GM12878 (cell line): ENCODE measurements around the gene UNC13D. TPM values are rescaled to one million over a fixed set of nuclear protein-coding genes. Genes with fewer than 3 reads are reported as not detected.

Experiments
- ATAC-seq: fragments of 200-7000 bp; cut with Tn5 transposase; 3 replicates; pipeline ENCODE4 v1.9.1; 2020; ENCODE audit warnings: mild to moderate bottlenecking, moderate library complexity
- BruUV-seq: library from RNA; stranded (reverse); fragments of 400-500 nt; replicated peaks from 2 replicates; lab custom pipeline; 2021; lab: Mats Ljungman, UMichigan
- CTCF ChIA-PET: fragments of 300-600 bp; sonication (Branson Sonifier 250); formaldehyde crosslinking; extraction: SDS; loops from one replicate; lab custom pipeline; 2021; ENCODE audit warnings: inconsistent platforms; lab: Yijun Ruan, JAX
- POLR2A ChIA-PET: fragments of 350-600 bp; formaldehyde crosslinking; extraction: SDS; loops from one replicate; lab custom pipeline; 2021; ENCODE audit warnings: inconsistent platforms; lab: Charles Lee
- RAD21 ChIA-PET: fragments of 300-600 bp; sonication (Branson Sonifier 250); formaldehyde crosslinking; loops from one replicate; lab custom pipeline; 2023; ENCODE audit warnings: antibody characterized with exemption; ENCODE audit not compliant: unreplicated experiment; lab: Charles Lee
- SMC1A ChIA-PET: fragments of 300-600 bp; sonication (Branson Sonifier 250); formaldehyde crosslinking; loops from one replicate; lab custom pipeline; 2023; ENCODE audit not compliant: unreplicated experiment, uncharacterized antibody; lab: Charles Lee
- DNase-seq: peaks from one replicate; pipeline ENCODE4 v3.0.0-alpha.2; 2011; ENCODE audit warnings: low read depth, low spot score
- FAIRE-seq: peaks from 3 replicates; lab custom pipeline; 2011; peaks lifted over from hg19 to GRCh38; lab: Jason Lieb, UNC
- H2AFZ ChIP-seq: 2 replicates; pipeline ENCODE4 v1.6.0; 2011; ENCODE audit warnings: low read depth, low read length, control low read depth; ENCODE audit not compliant: control insufficient read depth
- H3K27ac ChIP-seq: 2 replicates; pipeline ENCODE4 v1.5.1; 2011; ENCODE audit warnings: control low read depth; ENCODE audit not compliant: control insufficient read depth, insufficient read depth
- H3K27me3 ChIP-seq, 2 experiments: replicated peaks in 1 of 2; 2 replicates each; pipeline versions ENCODE4 v1.6.0 to v1.6.1; 2011; ENCODE audit warnings: low read length in 1 of 2; ENCODE audit not compliant: control insufficient read depth in 2 of 2, insufficient read depth in 2 of 2
- H3K36me3 ChIP-seq, 2 experiments: 2 replicates each; pipeline ENCODE4 v1.5.1; 2011; ENCODE audit warnings: low read length in 1 of 2; ENCODE audit not compliant: control insufficient read depth in 2 of 2, insufficient read depth in 2 of 2
- H3K4me1 ChIP-seq: 2 replicates; pipeline ENCODE4 v1.6.1; 2011; ENCODE audit warnings: mild to moderate bottlenecking, low read length, moderate library complexity, mixed read lengths; ENCODE audit not compliant: control insufficient read depth, insufficient read depth
- H3K4me2 ChIP-seq: 2 replicates; pipeline ENCODE4 v1.6.0; 2011; ENCODE audit warnings: control low read depth; ENCODE audit not compliant: control insufficient read depth, insufficient read depth
- H3K4me3 ChIP-seq: fragments of 200-600 bp; sonication (generic); 2 replicates; pipeline ENCODE4 v1.5.1; 2016
- H3K79me2 ChIP-seq: 2 replicates; pipeline ENCODE4 v1.6.0; 2011; ENCODE audit warnings: low read length; ENCODE audit not compliant: control insufficient read depth, insufficient read depth
- H3K9ac ChIP-seq: 2 replicates; pipeline ENCODE4 v1.8.0; 2011; ENCODE audit warnings: low read length, control low read depth, mixed read lengths; ENCODE audit not compliant: control insufficient read depth, insufficient read depth
- H3K9me3 ChIP-seq: replicated peaks from 3 replicates; pipeline ENCODE4 v1.5.1; 2011; ENCODE audit warnings: mild to moderate bottlenecking, low read length; ENCODE audit not compliant: control insufficient read depth, insufficient read depth
- H4K20me1 ChIP-seq: 2 replicates; pipeline ENCODE4 v1.6.0; 2011; ENCODE audit not compliant: control insufficient read depth, insufficient read depth
- EZH2 ChIP-seq: IDR thresholded peaks from 2 replicates; pipeline ENCODE4 v1.6.1; 2012; ENCODE audit warnings: low read depth, mild to moderate bottlenecking, control low read depth, inconsistent platforms, low read length, borderline replicate concordance; ENCODE audit not compliant: control insufficient read depth
- IRF4 ChIP-seq: IDR thresholded peaks from 2 replicates; pipeline ENCODE4 v1.6.1; 2011; ENCODE audit warnings: low read depth, low read length
- MEF2B ChIP-seq: fragments of 450-650 bp; IDR thresholded peaks from 2 replicates; pipeline ENCODE4 v1.6.1; 2018; ENCODE audit warnings: mild to moderate bottlenecking, moderate library complexity; ENCODE audit not compliant: partially characterized antibody, poor library complexity, severe bottlenecking
- NFXL1 ChIP-seq: fragments of 450-650 bp; IDR thresholded peaks from 2 replicates; pipeline ENCODE4 v1.6.1; 2017; ENCODE audit warnings: antibody characterized with exemption, mild to moderate bottlenecking, borderline replicate concordance
- NRF1 ChIP-seq: conservative IDR thresholded peaks from 2 replicates; pipeline ENCODE4 v1.6.1; 2011; ENCODE audit warnings: mild to moderate bottlenecking, low read depth, low read length, improper control_type of control experiment
- RAD51 ChIP-seq: fragments of 450-650 bp; IDR thresholded peaks from 2 replicates; pipeline ENCODE4 v1.6.1; 2016; ENCODE audit warnings: moderate library complexity, mild to moderate bottlenecking, inconsistent platforms
- SMARCA5 ChIP-seq: fragments of 450-650 bp; IDR thresholded peaks from 2 replicates; pipeline ENCODE4 v1.6.1; 2017; ENCODE audit warnings: mild to moderate bottlenecking
- SPI1 ChIP-seq: IDR thresholded peaks from 2 replicates; pipeline ENCODE4 v1.6.1; 2011; ENCODE audit warnings: low read depth, mild to moderate bottlenecking, low read length, moderate library complexity, borderline replicate concordance; ENCODE audit not compliant: insufficient read depth
- YBX1 ChIP-seq: fragments of 450-650 bp; IDR thresholded peaks from 2 replicates; pipeline ENCODE4 v1.6.1; 2016; ENCODE audit warnings: antibody characterized with exemption
- ZNF687 ChIP-seq: fragments of 450-650 bp; IDR thresholded peaks from 2 replicates; pipeline ENCODE4 v1.6.1; 2017; ENCODE audit warnings: mild to moderate bottlenecking, moderate library complexity
- ZSCAN29 ChIP-seq: fragments of 450-650 bp; IDR thresholded peaks from 2 replicates; pipeline ENCODE4 v1.6.1; 2017; ENCODE audit warnings: mild to moderate bottlenecking, moderate library complexity
- WGBS: methylation state at CpG from one replicate; pipeline ENCODE4 v1.1.6; 2016; ENCODE audit warnings: low lambda C conversion rate; ENCODE audit not compliant: insufficient replicate concordance, insufficient coverage; ENCODE audit errors: missing lambda C conversion rate; 5-methylcytosine and 5-hydroxymethylcytosine counted together
- in situ Hi-C: fragments of 300-500 bp; cut with MboI; formaldehyde crosslinking; loops from 9 replicates; pipeline ENCODE4 v1.14.3; 2018; ENCODE audit warnings: mixed read lengths
- intact Hi-C: fragments of 100-400 bp; cut with micrococcal nuclease; formaldehyde crosslinking; loops from one replicate; pipeline ENCODE4 v1.14.2; 2022; ENCODE audit not compliant: unreplicated experiment
- polyA plus RNA-seq, 11 experiments: library from polyadenylated mRNA; depleted of rRNA in 4 of 11; unstranded in 6 of 11; stranded (reverse) in 5 of 11; fragments of >200 nt; fragmentation: Nextera tagmentation in 4 of 11; fragmentation: Illumina TruSeq in 1 of 11; extraction: Ambion mirVana in 4 of 11; extraction: Trizol in 1 of 11; gene quantifications; 1 replicate in 1 of 11; 2 replicates in 10 of 11; pipeline versions ENCODE4 v1.2.1 to v1.2.3, GENCODE V29; 2011 to 2016; ENCODE audit warnings: inconsistent platforms in 2 of 11, missing spikeins in 2 of 11, low read depth in 1 of 11
- total RNA-seq, 4 experiments: library from RNA; depleted of rRNA in 3 of 4; stranded (reverse); fragments of >200 nt in 3 of 4; fragmentation: Illumina TruSeq in 1 of 4; extraction: Trizol in 1 of 4; gene quantifications; 2 replicates each; pipeline versions ENCODE4 v1.2.1 to v1.2.3, GENCODE V29; 2013 to 2021
- TF ChIP-seq, protein P1 (sequence below), 3 experiments: IDR thresholded peaks in 2 of 3; conservative IDR thresholded peaks in 1 of 3; 2 replicates each; pipeline ENCODE4 v1.5.1; 2011; ENCODE audit warnings: low read depth in 3 of 3, low read length in 3 of 3, mild to moderate bottlenecking in 3 of 3, control low read depth in 2 of 3, moderate library complexity in 2 of 3, inconsistent platforms in 1 of 3, mixed read lengths in 1 of 3; ENCODE audit not compliant: control insufficient read depth in 2 of 3, insufficient read depth in 1 of 3; ENCODE audit errors: extremely low read depth in 1 of 3
- TF ChIP-seq, protein P2 (sequence below): fragments of 450-650 bp; IDR thresholded peaks from 2 replicates; pipeline ENCODE4 v1.6.1; 2017; ENCODE audit warnings: low read depth, mild to moderate bottlenecking, moderate library complexity

UNC13D gene
- total and polyA plus RNA-seq, 10 of the 15 experiments (the other 5 are each of a cell fraction or from before 2014, with no cell fraction given) = 0.32 to 63.9 (median 25.2) TPM

DNA sequence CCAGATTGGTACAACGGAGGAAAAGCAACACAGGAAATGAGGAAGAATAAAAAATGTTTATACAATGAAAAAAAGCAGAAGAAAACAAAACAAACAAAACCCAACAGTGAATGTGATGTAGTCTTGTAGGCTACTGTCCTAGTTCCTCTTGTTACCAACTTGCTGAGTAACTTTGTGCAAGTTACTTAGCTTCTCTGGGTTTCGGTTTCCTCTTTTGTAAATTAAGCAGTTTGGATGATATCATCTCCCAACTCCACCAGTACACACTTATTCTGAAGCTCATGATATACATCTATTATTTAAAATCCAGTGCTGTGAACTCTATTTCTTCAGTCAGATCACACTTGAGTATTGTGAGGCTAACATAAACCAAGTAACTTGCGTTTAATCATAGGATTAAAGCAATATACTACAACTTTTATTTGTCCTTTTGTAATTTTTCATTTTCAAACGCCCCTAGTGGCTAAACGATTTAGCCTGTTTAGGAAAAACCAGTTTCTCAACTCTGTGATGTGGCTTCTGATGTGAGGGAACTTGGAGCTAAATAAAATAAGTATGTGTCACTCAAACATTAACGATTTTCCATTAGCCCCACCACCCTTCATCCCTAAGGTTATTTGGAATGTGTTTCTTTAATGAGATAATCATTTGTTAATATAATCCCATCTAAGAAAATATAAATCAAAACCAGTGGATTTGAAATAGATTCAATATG is 61.0 kb downstream of the UNC13D start:
- intact Hi-C loops = loop anchor here (10.0 kb wide), 1 partner anchor 482 kb away; the partner anchor contains the start of gene UBALD2
- FAIRE-seq (peak; percentile 88), ATAC-seq (peak; percentile 27), DNase-seq (peak; percentile 83)
- RAD21 ChIA-PET = interaction anchor here (0.5 to 3.1 kb wide), 13 partner anchors 8 to 98 kb away, joined by 3 to 22 read pairs (median 6); partner anchors contain the start of genes GALK1, UNC13D and WBP2
- CTCF ChIA-PET = interaction anchor here (0.6 to 3.3 kb wide), 19 partner anchors 9 to 697 kb away, joined by 3 to 26 read pairs (median 4); partner anchors contain the start of genes GALK1 and WBP2
- Histone ChIP-seq H2AFZ (peak overlapping the region; percentile 62), H3K27me3 (no peaks in the 10 kb centered on the region), H3K36me3 (peaks cover 0 to 5% of the 10 kb centered on the region in 2 experiments; a peak in 1 of 4 replicates), H3K9ac (peak overlapping the region; percentile 95), H3K4me1 (peaks cover 22% of the 10 kb centered on the region), H3K79me2 (peaks cover 48% of the 10 kb centered on the region), H3K4me3 (peak overlapping the region; percentile 79), H3K4me2 (peak overlapping the region; percentile 97), H3K9me3 (no peaks in the 10 kb centered on the region), H3K27ac (peak overlapping the region; percentile 97), H4K20me1 (peaks cover 3% of the 10 kb centered on the region; the same call in 1 of the 2 replicates)
- BruUV-seq = no TSS peak
- WGBS = 0% methylated on average over 6 of the region's 6 CpGs
- POLR2A ChIA-PET = interaction anchor here (0.6 to 5.4 kb wide), 16 partner anchors 8 to 1653 kb away, joined by 3 to 39 read pairs (median 5); partner anchors contain the start of genes GALK1, TRIM65, UNC13D and WBP2
- SMC1A ChIA-PET = interaction anchor here (0.9 to 3.2 kb wide), 12 partner anchors 9 to 95 kb away, joined by 3 to 11 read pairs (median 4); partner anchors contain the start of genes GALK1, UNC13D and WBP2
- in situ Hi-C loops = loop anchor here (5.0 kb wide), 1 partner anchor 479 kb away; no protein-coding TSS in a partner anchor
- TF ChIP-seq EZH2 (no peak), SMARCA5 (peak; percentile 96), IRF4 (peak; percentile 48; the same call in 1 of the 2 replicates), ZSCAN29 (no peak), SPI1 (peak; percentile 87), NRF1 (no peak), NFXL1 (peak; percentile 90), MEF2B (peak; percentile 24), YBX1 (no peak), RAD51 (no peak; the same call in 1 of the 2 replicates), ZNF687 (peak; percentile 47; the same call in 1 of the 2 replicates)
- TF ChIP-seq, protein P1, sequence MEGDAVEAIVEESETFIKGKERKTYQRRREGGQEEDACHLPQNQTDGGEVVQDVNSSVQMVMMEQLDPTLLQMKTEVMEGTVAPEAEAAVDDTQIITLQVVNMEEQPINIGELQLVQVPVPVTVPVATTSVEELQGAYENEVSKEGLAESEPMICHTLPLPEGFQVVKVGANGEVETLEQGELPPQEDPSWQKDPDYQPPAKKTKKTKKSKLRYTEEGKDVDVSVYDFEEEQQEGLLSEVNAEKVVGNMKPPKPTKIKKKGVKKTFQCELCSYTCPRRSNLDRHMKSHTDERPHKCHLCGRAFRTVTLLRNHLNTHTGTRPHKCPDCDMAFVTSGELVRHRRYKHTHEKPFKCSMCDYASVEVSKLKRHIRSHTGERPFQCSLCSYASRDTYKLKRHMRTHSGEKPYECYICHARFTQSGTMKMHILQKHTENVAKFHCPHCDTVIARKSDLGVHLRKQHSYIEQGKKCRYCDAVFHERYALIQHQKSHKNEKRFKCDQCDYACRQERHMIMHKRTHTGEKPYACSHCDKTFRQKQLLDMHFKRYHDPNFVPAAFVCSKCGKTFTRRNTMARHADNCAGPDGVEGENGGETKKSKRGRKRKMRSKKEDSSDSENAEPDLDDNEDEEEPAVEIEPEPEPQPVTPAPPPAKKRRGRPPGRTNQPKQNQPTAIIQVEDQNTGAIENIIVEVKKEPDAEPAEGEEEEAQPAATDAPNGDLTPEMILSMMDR (IDR thresholded peaks at IDR 0.05 in 2 of 3, conservative IDR thresholded peaks at IDR 0.05 in 1 of 3; ENCODE audit: control insufficient read depth in 2 of 3, extremely low read depth in 1 of 3, insufficient read depth in 1 of 3, low read depth in 3 of 3, low read length in 3 of 3) = peak; percentile 40 to 72 (median 63)
- TF ChIP-seq, protein P2, sequence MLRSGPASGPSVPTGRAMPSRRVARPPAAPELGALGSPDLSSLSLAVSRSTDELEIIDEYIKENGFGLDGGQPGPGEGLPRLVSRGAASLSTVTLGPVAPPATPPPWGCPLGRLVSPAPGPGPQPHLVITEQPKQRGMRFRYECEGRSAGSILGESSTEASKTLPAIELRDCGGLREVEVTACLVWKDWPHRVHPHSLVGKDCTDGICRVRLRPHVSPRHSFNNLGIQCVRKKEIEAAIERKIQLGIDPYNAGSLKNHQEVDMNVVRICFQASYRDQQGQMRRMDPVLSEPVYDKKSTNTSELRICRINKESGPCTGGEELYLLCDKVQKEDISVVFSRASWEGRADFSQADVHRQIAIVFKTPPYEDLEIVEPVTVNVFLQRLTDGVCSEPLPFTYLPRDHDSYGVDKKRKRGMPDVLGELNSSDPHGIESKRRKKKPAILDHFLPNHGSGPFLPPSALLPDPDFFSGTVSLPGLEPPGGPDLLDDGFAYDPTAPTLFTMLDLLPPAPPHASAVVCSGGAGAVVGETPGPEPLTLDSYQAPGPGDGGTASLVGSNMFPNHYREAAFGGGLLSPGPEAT = peak; percentile 23; the same call in 1 of the 2 replicates
